WTC11 (cell line): ENCODE data around the gene SPTB. TPM values are rescaled to one million over a fixed set of nuclear protein-coding genes. Genes with fewer than 3 reads are reported as not detected.

Source experiments
- ATAC-seq: fragments of 200-7000 bp; cut with Tn5 transposase; 2 replicates; pipeline ENCODE4 v1.10.0; 2021; ENCODE audit warnings: mild to moderate bottlenecking, moderate library complexity
- CTCF ChIA-PET: fragments of 300-600 bp; sonication (Branson Sonifier 250); formaldehyde crosslinking; loops from one replicate; lab custom pipeline; 2021; ENCODE audit warnings: antibody characterized with exemption; lab: Charles Lee
- POLR2A ChIA-PET: fragments of 350-600 bp; sonication (Branson Sonifier 250); formaldehyde crosslinking; loops from one replicate; lab custom pipeline; 2021; ENCODE audit warnings: antibody characterized with exemption; lab: Charles Lee
- DNase-seq: peaks from one replicate; pipeline ENCODE4 v3.0.0; 2021; ENCODE audit warnings: low spot score
- H3K27ac Mint-ChIP-seq: 2 replicates; pipeline ENCODE4 v1.8.0; 2021; ENCODE audit warnings: mixed read lengths
- H3K27me3 Mint-ChIP-seq: 2 replicates; pipeline ENCODE4 v1.8.0; 2021; ENCODE audit warnings: low read depth, mild to moderate bottlenecking, moderate library complexity, mixed read lengths
- H3K36me3 Mint-ChIP-seq: 2 replicates; pipeline ENCODE4 v1.8.0; 2021; ENCODE audit warnings: mixed read lengths
- H3K4me1 Mint-ChIP-seq: 2 replicates; pipeline ENCODE4 v1.8.0; 2022; ENCODE audit warnings: mixed read lengths
- H3K4me3 Mint-ChIP-seq: 2 replicates; pipeline ENCODE4 v1.8.0; 2021; ENCODE audit warnings: mild to moderate bottlenecking, moderate library complexity, mixed read lengths
- H3K9me3 Mint-ChIP-seq: 2 replicates; pipeline ENCODE4 v1.8.0; 2021; ENCODE audit warnings: mixed read lengths
- ATF1 ChIP-seq: sonication (generic); formaldehyde crosslinking; IDR thresholded peaks from 2 replicates; pipeline ENCODE4 v1.8.1; 2023; ENCODE audit warnings: mild to moderate bottlenecking, moderate library complexity, missing genetic modification reagents
- ATF6 ChIP-seq: sonication (generic); formaldehyde crosslinking; IDR thresholded peaks from 2 replicates; pipeline ENCODE4 v1.8.1; 2023; ENCODE audit warnings: mild to moderate bottlenecking, missing genetic modification reagents
- CREM ChIP-seq: sonication (generic); formaldehyde crosslinking; IDR thresholded peaks from 2 replicates; pipeline ENCODE4 v1.8.1; 2022; ENCODE audit warnings: mild to moderate bottlenecking, missing genetic modification reagents, moderate library complexity
- CTCF ChIP-seq: fragments of 200-600 bp; IDR thresholded peaks from 2 replicates; pipeline ENCODE4 v1.8.0; 2022; ENCODE audit warnings: antibody characterized with exemption
- E2F4 ChIP-seq: sonication (generic); formaldehyde crosslinking; IDR thresholded peaks from 2 replicates; pipeline ENCODE4 v1.8.1; 2022; ENCODE audit warnings: low read depth, mild to moderate bottlenecking, moderate library complexity, missing genetic modification reagents, borderline replicate concordance
- FOXK1 ChIP-seq: sonication (generic); formaldehyde crosslinking; IDR thresholded peaks from 2 replicates; pipeline ENCODE4 v1.8.0; 2022; ENCODE audit warnings: mild to moderate bottlenecking, moderate library complexity, missing genetic modification reagents
- GTF2I ChIP-seq: fragments of 250-450 bp; sonication (Bioruptor Pico); conservative IDR thresholded peaks from 2 replicates; pipeline ENCODE4 v1.4.0; 2021; ENCODE audit warnings: mild to moderate bottlenecking
- MLX ChIP-seq: sonication (generic); formaldehyde crosslinking; IDR thresholded peaks from 2 replicates; pipeline ENCODE4 v1.8.1; 2023; ENCODE audit warnings: mild to moderate bottlenecking, missing genetic modification reagents, moderate library complexity
- NFATC4 ChIP-seq: fragments of 250-450 bp; sonication (Bioruptor Pico); IDR thresholded peaks from 2 replicates; pipeline ENCODE4 v1.9.0; 2021; ENCODE audit warnings: mild to moderate bottlenecking
- NFE2L1 ChIP-seq: sonication (generic); formaldehyde crosslinking; IDR thresholded peaks from 2 replicates; pipeline ENCODE4 v1.8.1; 2023; ENCODE audit warnings: missing genetic modification reagents
- NR3C1 ChIP-seq: sonication (generic); formaldehyde crosslinking; conservative IDR thresholded peaks from 2 replicates; pipeline ENCODE4 v1.8.1; 2023; ENCODE audit warnings: low read depth, mild to moderate bottlenecking, missing genetic modification reagents
- RELA ChIP-seq: sonication (generic); formaldehyde crosslinking; IDR thresholded peaks from 2 replicates; pipeline ENCODE4 v1.8.1; 2022; ENCODE audit warnings: missing genetic modification reagents, mild to moderate bottlenecking, borderline replicate concordance
- TEAD1 ChIP-seq: sonication (generic); formaldehyde crosslinking; IDR thresholded peaks from 2 replicates; pipeline ENCODE4 v1.8.0; 2022; ENCODE audit warnings: mild to moderate bottlenecking, missing genetic modification reagents
- USF2 ChIP-seq: sonication (generic); formaldehyde crosslinking; IDR thresholded peaks from 2 replicates; pipeline ENCODE4 v1.8.1; 2023; ENCODE audit warnings: mild to moderate bottlenecking, missing genetic modification reagents, moderate library complexity
- ZNF425 ChIP-seq: fragments of 250-450 bp; sonication (Bioruptor Pico); conservative IDR thresholded peaks from 2 replicates; pipeline ENCODE4 v1.9.0; 2021; ENCODE audit warnings: mild to moderate bottlenecking
- total RNA-seq: library from RNA; stranded (reverse); gene quantifications from 3 replicates; pipeline ENCODE4 v1.2.3, GENCODE V29; 2021

The SPTB gene
- total RNA-seq, 1 experiment from 2014 or later, result 3.2 TPM

GRCh38 chr14:64704143-64704742 lies 175.5 kb downstream of the SPTB start, which contains the start of gene PLEKHG3 (continued):
- TF ChIP-seq ZNF425 (CRISPR knock-in tag) (no peak), TEAD1 (peak; percentile 67; the same call in 1 of the 2 replicates), CTCF (no peak), FOXK1 (CRISPR knock-in tag) (peak; percentile 59), ATF1 (CRISPR knock-in tag) (no peak)

GRCh38 chr14:64703395-64704142 lies 176.1 kb downstream of the SPTB start:
- Mint-ChIP-seq H3K4me3 (peak overlapping the region; percentile 84), H3K27me3 (no peaks in the 10 kb centered on the region), H3K4me1 (peaks cover 76% of the 10 kb centered on the region), H3K9me3 (no peaks in the 10 kb centered on the region), H3K36me3 (no peaks in the 10 kb centered on the region), H3K27ac (peak overlapping the region; percentile 97)
- no peak for DNase-seq
- TF ChIP-seq NR3C1 (CRISPR knock-in tag) (no peak), FOXK1 (CRISPR knock-in tag) (no peak), GTF2I (CRISPR knock-in tag) (0 out of 2 replicates have a peak, but pooled peaks have one; percentile 32), NFE2L1 (CRISPR knock-in tag) (no peak), E2F4 (CRISPR knock-in tag) (no peak), CREM (CRISPR knock-in tag) (no peak), USF2 (CRISPR knock-in tag) (peak; percentile 4; the same call in 1 of the 2 replicates), RELA (CRISPR knock-in tag) (no peak), NFATC4 (CRISPR knock-in tag) (no peak), MLX (CRISPR knock-in tag) (no peak), ATF6 (CRISPR knock-in tag) (no peak)
- peak; percentile 0; the same call in 1 of the 2 replicates for ATAC-seq
- ChIA-PET POLR2A (interaction anchor here (0.9 to 6.7 kb wide), 6 partner anchors 13 to 365 kb away, joined by 3 to 52 read pairs (median 4); no protein-coding TSS in a partner anchor), CTCF (interaction anchor here (0.6 to 5.9 kb wide), 10 partner anchors 13 to 174 kb away, joined by 3 to 40 read pairs (median 4); no protein-coding TSS in a partner anchor)
